ENCODE data around the gene ATL2. TPM values are rescaled to one million over a fixed set of nuclear protein-coding genes. Genes with fewer than 3 reads are reported as not detected.

Gene ATL2
- total and polyA plus RNA-seq, 2 of the 8 experiments (the other 6 are each of a cell fraction or from before 2014, with no cell fraction given) = 38.8 to 84.6 TPM

DNA sequence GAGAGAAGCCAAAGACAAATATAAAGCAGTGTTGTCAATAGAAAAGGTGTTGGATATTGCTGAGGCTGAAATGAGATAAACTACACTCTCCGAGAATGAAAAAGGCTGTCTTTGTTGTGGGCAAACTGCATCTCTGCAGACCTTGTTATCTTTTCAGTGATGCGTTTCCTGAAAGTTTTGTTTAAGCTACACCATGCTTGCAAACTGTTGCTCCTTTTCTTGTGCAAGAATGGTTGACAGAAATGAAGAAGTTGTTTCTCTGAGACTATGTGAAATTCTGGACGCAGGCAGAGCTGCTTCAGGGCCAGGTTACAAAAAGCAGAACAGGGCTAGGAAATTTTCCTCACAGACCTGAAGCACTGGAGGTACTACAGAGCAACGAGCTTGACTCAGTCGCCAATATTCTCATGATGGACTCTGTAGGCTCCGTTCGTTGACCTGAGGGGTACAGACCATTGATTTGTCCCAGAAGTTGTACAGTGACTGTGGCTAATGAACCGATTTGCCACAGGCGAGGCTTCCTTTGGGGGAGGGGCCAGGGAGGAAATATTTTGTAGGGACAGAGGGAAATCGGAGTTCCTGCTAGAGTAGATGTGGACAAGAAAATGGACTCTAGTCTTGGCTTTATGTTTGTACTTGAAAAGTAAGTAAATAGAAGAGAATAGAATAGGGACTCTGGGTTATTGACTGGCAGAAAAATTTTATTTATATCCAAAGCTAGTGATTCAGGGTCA lies 3.5 kb upstream of the ATL2 start:
- Histone ChIP-seq H2BK120ac (replicated peaks; ENCODE audit: low read depth, low read length) (no peak overlapping the region), H3K4ac (replicated peaks; ENCODE audit: insufficient read length, low read depth, low read length) (no peak overlapping the region), H3K27ac (ENCODE audit: low read depth, low read length) (no peak overlapping the region), H3K79me2 (ENCODE audit: control insufficient read depth in 1 of 2, insufficient read depth in 2 of 2, low read length in 2 of 2) (peaks cover 6 to 10% of the 10 kb centered on the region in 2 experiments), H4K91ac (replicated peaks; ENCODE audit: insufficient read length, low read length) (no peak overlapping the region), H3K18ac (ENCODE audit: extremely low read depth, low read length) (no peak overlapping the region), H3K14ac (ENCODE audit: insufficient read length) (no peak overlapping the region), H3K36me3 (ENCODE audit: control insufficient read depth in 2 of 4, insufficient read depth in 4 of 4, low read length in 3 of 4) (no peaks in the 10 kb centered on the region), H3K56ac (replicated peaks; ENCODE audit: insufficient read length, low read depth, low read length) (no peak overlapping the region), H3K79me1 (ENCODE audit: low read depth, low read length) (no peaks in the 10 kb centered on the region), H2AK5ac (ENCODE audit: low read depth, low read length) (no peak overlapping the region), H3K4me2 (ENCODE audit: insufficient read depth in 1 of 2, low read depth in 2 of 2, low read length in 2 of 2) (no peak overlapping the region), H4K5ac (ENCODE audit: insufficient read length, low read depth, low read length) (no peak overlapping the region), H3K23me2 (ENCODE audit: low read depth, low read length) (peaks cover 8% of the 10 kb centered on the region), H3K9ac (replicated peaks in 1 of 4; ENCODE audit: extremely low read depth in 1 of 4, low read depth in 3 of 4, low read length in 3 of 4) (no peak overlapping the region), H4K8ac (ENCODE audit: extremely low read depth, insufficient read depth, low read length) (no peak overlapping the region), H2AFZ (ENCODE audit: low read length) (peak overlapping the region; percentile 91), H2BK5ac (ENCODE audit: low read depth, low read length) (no peak overlapping the region), H4K20me1 (replicated peaks in 1 of 2; ENCODE audit: control insufficient read depth in 1 of 2, insufficient read depth in 2 of 2, low read length in 2 of 2) (peaks cover 2 to 10% of the 10 kb centered on the region in 2 experiments), H3K23ac (ENCODE audit: insufficient read length) (no peak overlapping the region), H2BK12ac (ENCODE audit: low read depth, low read length) (no peak overlapping the region), H3K4me3 (ENCODE audit: extremely low read depth in 1 of 4, insufficient read depth in 2 of 4, low read depth in 3 of 4, low read length in 4 of 4) (no peak overlapping the region), H2BK20ac (ENCODE audit: low read length) (no peak overlapping the region), H2BK15ac (ENCODE audit: low read length) (no peak overlapping the region), H3K27me3 (replicated peaks in 1 of 4; ENCODE audit: control insufficient read depth in 3 of 4, extremely low read depth in 1 of 4, insufficient read depth in 3 of 4, low read length in 3 of 4) (no peaks in the 10 kb centered on the region; a peak in 1 of 7 replicates), H3K4me1 (replicated peaks in 1 of 4; ENCODE audit: control insufficient read depth in 3 of 4, insufficient read depth in 4 of 4, low read length in 3 of 4) (peaks cover 0 to 5% (median 4%) of the 10 kb centered on the region in 4 experiments; a peak in 3 of 7 replicates), H3K9me3 (ENCODE audit: insufficient read depth in 2 of 2, low read depth in 1 of 2, low read length in 1 of 2) (no peaks in the 10 kb centered on the region)
- TF ChIP-seq SP1 (IDR thresholded peaks at IDR 0.05; ENCODE audit: low read depth, low read length) = no peak
- TF ChIP-seq RAD21 (IDR thresholded peaks at IDR 0.05 in 1 of 2, conservative IDR thresholded peaks at IDR 0.05 in 1 of 2; ENCODE audit: low read depth in 2 of 2, low read length in 2 of 2) = no peak
- no peak for TF ChIP-seq KDM4A (IDR thresholded peaks at IDR 0.05; ENCODE audit: low read depth, low read length, severe bottlenecking)
- TF ChIP-seq CHD2 (IDR thresholded peaks at IDR 0.05; ENCODE audit: low read length) = no peak
- TF ChIP-seq SIN3A (conservative IDR thresholded peaks at IDR 0.05 in 1 of 2, IDR thresholded peaks at IDR 0.05 in 1 of 2; ENCODE audit: low read depth in 1 of 2, low read length in 2 of 2) = no peak
- ChIA-PET CTCF (ENCODE audit: partially characterized antibody) (interaction anchor here (0.6 to 1.5 kb wide), 4 partner anchors 59 to 722 kb away, joined by 3 to 4 read pairs (median 4); no protein-coding TSS in a partner anchor), POLR2A (ENCODE audit: partially characterized antibody) (no interaction called here)
- no peak for DNase-seq (ENCODE audit: low read depth in 1 of 2, low spot score in 2 of 2)
- 90% methylated on average over 10 of the region's 10 CpGs; no CpG with 5 or more reads in 1 of the 2 experiments for WGBS, 2 experiments (ENCODE audit: extremely low coverage in 1 of 2, insufficient coverage in 1 of 2, insufficient read length in 1 of 2, insufficient replicate concordance in 2 of 2, low coverage in 1 of 2, low lambda C conversion rate in 2 of 2, missing lambda C conversion rate in 1 of 2)
- FAIRE-seq = no peak

Data from H1 (cell line).